Measurements from ENCODE around the gene SLC36A3.

SLC36A3 gene

GRCh38 chr5:151298063-151298855 lies 5.3 kb downstream of the SLC36A3 start:
- peak; percentile 71 for TF ChIP-seq CTCF (conservative IDR thresholded peaks at IDR 0.05)
- no peak overlapping the region for H3K27ac ChIP-seq

- TF ChIP-seq CTCF (conservative IDR thresholded peaks at IDR 0.05), result no peak
Measured at GRCh38 chr5:151296974-151297373, 6.6 kb downstream of the SLC36A3 start.

GRCh38 chr5:151296478-151296830 lies 7.1 kb downstream of the SLC36A3 start:
- H3K27ac ChIP-seq, result no peak overlapping the region
- TF ChIP-seq CTCF (conservative IDR thresholded peaks at IDR 0.05), result no peak

More at GRCh38 chr5:151296974-151297373, 6.6 kb downstream of the SLC36A3 start:
- H3K27ac ChIP-seq, result no peak overlapping the region

GRCh38 chr5:151295791-151296477 lies 7.6 kb downstream of the SLC36A3 start:
- H3K27ac ChIP-seq, result peak overlapping the region; percentile 44
- no peak for TF ChIP-seq CTCF (conservative IDR thresholded peaks at IDR 0.05)

GRCh38 chr5:151295138-151295537 lies 8.4 kb downstream of the SLC36A3 start:
- peak overlapping the region; percentile 44 for H3K27ac ChIP-seq
- no peak for TF ChIP-seq CTCF (conservative IDR thresholded peaks at IDR 0.05)

- no peak overlapping the region for H3K27ac ChIP-seq
- TF ChIP-seq CTCF (conservative IDR thresholded peaks at IDR 0.05), result no peak
Measured at GRCh38 chr5:151293624-151294023, 9.9 kb downstream of the SLC36A3 start.

- TF ChIP-seq CTCF (conservative IDR thresholded peaks at IDR 0.05), result peak; percentile 70
- no peak overlapping the region for H3K27ac ChIP-seq
Measured at GRCh38 chr5:151288180-151288579, 15.4 kb downstream of the SLC36A3 start.

Measured in VCaP (cell line).